ENCODE data around the gene ALDH1A3.
A peak's percentile ranks its signal among the peaks of the same experiment; 100 is the strongest.

The ALDH1A3 gene

DNA sequence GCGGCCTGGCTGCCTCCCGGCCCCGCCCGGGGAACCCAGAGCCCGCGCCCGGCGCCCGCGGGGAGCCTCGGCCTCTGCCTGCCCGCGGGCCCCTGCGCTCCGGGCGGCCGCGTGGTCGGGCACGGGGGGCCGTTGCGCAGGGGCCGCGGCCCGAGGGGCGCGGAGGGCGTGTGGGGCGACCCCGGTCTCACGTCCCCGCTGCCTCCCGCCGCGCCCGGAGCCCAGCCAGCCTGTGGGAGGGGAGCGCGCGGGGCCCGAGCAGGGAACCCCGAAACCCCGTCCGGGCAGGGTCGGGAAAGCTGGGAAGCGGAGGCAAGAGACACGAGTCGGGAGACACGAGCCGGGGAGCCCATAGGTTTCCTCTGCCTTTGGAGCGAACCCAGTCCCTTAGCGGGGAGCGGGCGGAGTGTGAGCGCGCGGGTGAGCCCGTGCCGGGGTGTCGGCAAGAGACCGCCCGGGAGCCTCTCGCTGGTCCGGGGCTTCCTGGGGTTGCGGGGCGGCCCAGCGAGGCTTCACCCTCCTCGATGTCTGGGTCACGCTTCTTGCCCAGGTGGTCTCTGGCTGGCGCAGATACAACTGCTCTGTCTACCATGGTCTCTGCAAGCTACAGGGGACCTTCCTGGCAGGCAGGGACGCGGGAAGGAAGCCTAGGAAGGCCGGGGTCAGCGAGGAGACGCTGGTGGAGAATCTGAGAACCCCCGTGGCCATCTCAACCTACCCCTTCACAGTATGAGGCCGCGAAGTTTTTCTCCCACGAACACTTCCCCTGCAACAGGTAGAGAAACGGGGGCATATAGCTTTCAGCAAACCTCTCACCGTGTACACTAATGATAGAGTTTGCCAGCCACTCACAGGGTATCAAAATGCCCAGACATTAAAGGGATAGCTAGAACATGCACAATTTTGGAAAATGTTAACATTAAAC lies 40.1 kb downstream of the ALDH1A3 start:
- H3K4me1 Mint-ChIP-seq, result peaks cover 18% of the 10 kb centered on the region
- peak; percentile 29 for ATAC-seq (replicated peaks; ENCODE audit: extremely low read depth, poor library complexity, severe bottlenecking)

DNA sequence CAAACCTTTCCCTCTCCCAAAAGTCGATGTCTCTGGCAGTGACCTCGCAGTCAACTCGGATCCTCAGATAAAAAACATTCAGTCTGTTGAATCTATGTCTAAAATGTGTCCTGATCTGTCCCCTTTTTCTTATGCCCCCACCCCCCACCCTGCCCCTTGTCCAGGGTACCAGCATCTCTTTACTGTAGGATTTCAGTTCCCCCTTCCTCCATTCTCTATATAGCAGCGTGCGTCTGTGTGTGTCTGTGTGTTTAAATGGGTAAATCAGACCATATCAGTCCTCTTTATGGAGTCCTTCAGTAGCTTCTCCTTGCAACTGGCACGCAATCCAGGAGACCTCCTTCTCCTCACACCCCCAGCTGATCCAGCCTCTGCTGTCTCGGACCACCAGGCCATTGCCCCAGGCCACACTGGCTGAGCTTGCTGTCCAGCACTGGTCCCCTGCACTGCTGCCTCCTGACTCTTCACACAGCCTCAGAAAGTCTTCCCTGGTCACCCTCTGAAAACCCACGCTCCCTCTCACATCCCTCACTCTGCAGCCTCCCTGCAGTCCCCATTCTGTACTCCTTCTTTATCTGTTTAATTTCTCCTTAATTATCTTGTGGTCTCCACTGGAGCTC lies 41.0 kb downstream of the ALDH1A3 start:
- Mint-ChIP-seq H3K4me1 (peaks cover 18% of the 10 kb centered on the region), H3K27me3 (peaks cover 71% of the 10 kb centered on the region), H3K9me3 (no peaks in the 10 kb centered on the region), H3K4me3 (peak overlapping the region; percentile 36), H3K36me3 (ENCODE audit: insufficient read depth) (no peaks in the 10 kb centered on the region), H3K27ac (ENCODE audit: low read depth) (no peak overlapping the region)
- DNase-seq (ENCODE audit: low spot score in 2 of 2), result no peak
- no peak for ATAC-seq (replicated peaks; ENCODE audit: extremely low read depth, poor library complexity, severe bottlenecking)

More for the DNA sequence above, 40.1 kb downstream of the ALDH1A3 start:
- Mint-ChIP-seq H3K9me3 (no peaks in the 10 kb centered on the region), H3K27me3 (peaks cover 76% of the 10 kb centered on the region), H3K4me3 (peak overlapping the region; percentile 36), H3K36me3 (ENCODE audit: insufficient read depth) (no peaks in the 10 kb centered on the region), H3K27ac (ENCODE audit: low read depth) (no peak overlapping the region)
- DNase-seq (ENCODE audit: low spot score in 2 of 2), result no peak

GRCh38 chr15:100922192-100923040 lies 42.8 kb downstream of the ALDH1A3 start:
- H3K27ac Mint-ChIP-seq (ENCODE audit: low read depth), result no peak overlapping the region
- H3K9me3 Mint-ChIP-seq, result no peaks in the 10 kb centered on the region
- no peak for DNase-seq (ENCODE audit: low spot score in 2 of 2)
- peaks cover 18% of the 10 kb centered on the region for H3K4me1 Mint-ChIP-seq
- no peaks in the 10 kb centered on the region for H3K36me3 Mint-ChIP-seq (ENCODE audit: insufficient read depth)
- ATAC-seq (replicated peaks; ENCODE audit: extremely low read depth, poor library complexity, severe bottlenecking), result no peak
- peaks cover 60% of the 10 kb centered on the region for H3K27me3 Mint-ChIP-seq
- H3K4me3 Mint-ChIP-seq, result no peak overlapping the region

- peaks cover 55% of the 10 kb centered on the region for H3K27me3 Mint-ChIP-seq
- peaks cover 18% of the 10 kb centered on the region for H3K4me1 Mint-ChIP-seq
- H3K36me3 Mint-ChIP-seq (ENCODE audit: insufficient read depth), result no peaks in the 10 kb centered on the region
- no peak overlapping the region for H3K4me3 Mint-ChIP-seq
- no peak overlapping the region for H3K27ac Mint-ChIP-seq (ENCODE audit: low read depth)
- ATAC-seq (replicated peaks; ENCODE audit: extremely low read depth, poor library complexity, severe bottlenecking) (no peak), DNase-seq (ENCODE audit: low spot score in 2 of 2) (no peak)
- H3K9me3 Mint-ChIP-seq, result no peaks in the 10 kb centered on the region
Measured at GRCh38 chr15:100923076-100923475, 43.4 kb downstream of the ALDH1A3 start.

GRCh38 chr15:100923902-100924301 lies 44.3 kb downstream of the ALDH1A3 start:
- Mint-ChIP-seq H3K27ac (ENCODE audit: low read depth) (no peak overlapping the region), H3K27me3 (peaks cover 55% of the 10 kb centered on the region)

GRCh38 chr15:100924436-100924835 lies 44.8 kb downstream of the ALDH1A3 start:
- no peak overlapping the region for H3K27ac Mint-ChIP-seq (ENCODE audit: low read depth)
- H3K9me3 Mint-ChIP-seq, result no peaks in the 10 kb centered on the region
- ATAC-seq (replicated peaks; ENCODE audit: extremely low read depth, poor library complexity, severe bottlenecking) (no peak), DNase-seq (ENCODE audit: low spot score in 2 of 2) (no peak)
- H3K36me3 Mint-ChIP-seq (ENCODE audit: insufficient read depth), result peaks cover 1% of the 10 kb centered on the region
- H3K4me1 Mint-ChIP-seq, result peaks cover 10% of the 10 kb centered on the region
- peaks cover 60% of the 10 kb centered on the region for H3K27me3 Mint-ChIP-seq
- no peak overlapping the region for H3K4me3 Mint-ChIP-seq

More at GRCh38 chr15:100923902-100924301, 44.3 kb downstream of the ALDH1A3 start:
- Mint-ChIP-seq H3K9me3 (no peaks in the 10 kb centered on the region), H3K4me1 (peaks cover 10% of the 10 kb centered on the region), H3K4me3 (no peak overlapping the region), H3K36me3 (ENCODE audit: insufficient read depth) (peaks cover 1% of the 10 kb centered on the region)
- ATAC-seq (replicated peaks; ENCODE audit: extremely low read depth, poor library complexity, severe bottlenecking), result no peak
- no peak for DNase-seq (ENCODE audit: low spot score in 2 of 2)

DNA sequence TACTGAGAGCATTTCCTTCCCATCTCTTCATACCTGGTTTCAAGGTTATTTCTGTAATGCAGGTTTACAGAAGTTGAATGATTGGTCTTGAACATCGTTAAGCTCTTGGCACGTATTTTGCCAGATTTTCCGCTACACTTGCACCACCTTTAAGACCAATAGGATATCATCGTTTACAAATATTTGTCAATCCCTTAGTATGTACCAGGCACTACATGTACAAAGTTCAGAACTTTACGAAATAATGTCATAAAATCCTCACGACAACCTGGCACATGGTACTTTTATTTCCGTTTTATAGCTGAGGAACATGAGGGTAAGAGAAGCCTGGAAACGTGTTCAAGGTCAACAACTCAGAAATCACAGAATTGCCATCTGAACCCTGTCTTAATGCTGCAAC lies 45.8 kb downstream of the ALDH1A3 start:
- Mint-ChIP-seq H3K4me1 (peaks cover 10% of the 10 kb centered on the region), H3K36me3 (ENCODE audit: insufficient read depth) (peaks cover 1% of the 10 kb centered on the region), H3K4me3 (no peak overlapping the region), H3K27ac (ENCODE audit: low read depth) (no peak overlapping the region), H3K9me3 (no peaks in the 10 kb centered on the region), H3K27me3 (peaks cover 56% of the 10 kb centered on the region)
- ATAC-seq (replicated peaks; ENCODE audit: extremely low read depth, poor library complexity, severe bottlenecking) (no peak), DNase-seq (ENCODE audit: low spot score in 2 of 2) (no peak)

DNA sequence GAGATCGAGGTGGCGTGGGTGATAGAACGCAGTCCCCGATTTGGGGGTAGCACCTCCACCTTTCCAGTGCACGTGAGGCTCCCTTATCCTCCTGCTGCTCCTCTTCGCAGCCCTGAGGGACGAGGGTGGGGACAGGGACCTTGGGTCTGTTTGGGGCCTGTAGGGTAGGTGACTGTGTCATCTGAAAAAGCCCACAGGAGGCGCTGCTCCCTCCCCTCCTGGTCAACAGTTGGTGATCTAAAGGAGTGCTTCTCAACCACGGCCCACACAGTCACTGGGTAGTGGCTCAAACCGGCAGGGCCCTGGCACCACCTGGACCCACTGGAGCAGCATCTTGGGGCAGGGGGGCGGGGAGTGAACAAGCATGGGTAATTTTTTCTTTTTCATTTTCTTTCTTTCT lies 46.6 kb downstream of the ALDH1A3 start:
- peaks cover 10% of the 10 kb centered on the region for H3K4me1 Mint-ChIP-seq
- ATAC-seq (replicated peaks; ENCODE audit: extremely low read depth, poor library complexity, severe bottlenecking), result no peak
- no peak overlapping the region for H3K27ac Mint-ChIP-seq (ENCODE audit: low read depth)
- no peak overlapping the region for H3K4me3 Mint-ChIP-seq
- DNase-seq (ENCODE audit: low spot score in 2 of 2), result no peak
- H3K36me3 Mint-ChIP-seq (ENCODE audit: insufficient read depth), result peaks cover 1% of the 10 kb centered on the region
- H3K27me3 Mint-ChIP-seq, result peaks cover 53% of the 10 kb centered on the region
- no peaks in the 10 kb centered on the region for H3K9me3 Mint-ChIP-seq

- H3K4me3 Mint-ChIP-seq, result no peak overlapping the region
- H3K4me1 Mint-ChIP-seq, result peaks cover 7% of the 10 kb centered on the region
- DNase-seq (ENCODE audit: low spot score in 2 of 2) (no peak), ATAC-seq (replicated peaks; ENCODE audit: extremely low read depth, poor library complexity, severe bottlenecking) (no peak)
- no peaks in the 10 kb centered on the region for H3K9me3 Mint-ChIP-seq
- H3K27ac Mint-ChIP-seq (ENCODE audit: low read depth), result no peak overlapping the region
- peaks cover 3% of the 10 kb centered on the region for H3K36me3 Mint-ChIP-seq (ENCODE audit: insufficient read depth)
- H3K27me3 Mint-ChIP-seq, result peaks cover 53% of the 10 kb centered on the region
Measured at GRCh38 chr15:100926971-100927756, 47.5 kb downstream of the ALDH1A3 start.

DNA sequence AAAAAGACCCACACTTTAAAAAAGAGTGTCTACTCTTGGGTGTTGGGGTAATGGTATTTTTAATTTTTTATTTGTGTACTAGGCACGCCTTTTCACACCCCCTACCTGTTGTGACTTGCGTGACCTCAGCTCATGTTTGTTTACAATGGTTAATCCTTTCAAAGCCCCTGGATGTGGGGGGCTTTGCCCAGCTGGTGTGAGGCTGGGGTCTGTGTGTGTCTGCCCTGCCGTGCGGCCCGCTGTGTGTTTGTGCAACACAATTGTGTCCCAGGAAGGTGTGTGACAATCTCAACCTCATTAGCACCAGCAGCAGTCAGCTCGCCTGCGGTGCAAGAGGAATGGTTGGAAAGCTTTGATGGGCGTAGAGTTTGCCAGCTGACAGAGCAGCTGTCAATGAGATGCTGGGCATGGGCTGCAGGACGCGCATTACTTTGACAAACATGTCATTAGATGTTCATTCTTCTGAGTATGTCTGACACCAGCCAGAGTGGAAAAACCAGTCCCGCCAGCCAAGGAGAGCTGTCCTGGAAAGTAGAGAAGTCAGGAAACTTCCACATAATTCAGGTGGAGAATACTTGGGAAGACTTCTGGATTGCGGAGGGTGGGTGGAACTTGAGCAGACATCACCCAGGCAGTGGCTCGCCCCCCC lies 49.1 kb downstream of the ALDH1A3 start:
- Mint-ChIP-seq H3K27ac (ENCODE audit: low read depth) (no peak overlapping the region), H3K4me3 (no peak overlapping the region), H3K36me3 (ENCODE audit: insufficient read depth) (peaks cover 3% of the 10 kb centered on the region), H3K9me3 (no peaks in the 10 kb centered on the region), H3K27me3 (peaks cover 53% of the 10 kb centered on the region), H3K4me1 (peaks cover 7% of the 10 kb centered on the region)
- DNase-seq (ENCODE audit: low spot score in 2 of 2) (no peak), ATAC-seq (replicated peaks; ENCODE audit: extremely low read depth, poor library complexity, severe bottlenecking) (no peak)

- ATAC-seq (replicated peaks; ENCODE audit: extremely low read depth, poor library complexity, severe bottlenecking) (no peak), DNase-seq (ENCODE audit: low spot score in 2 of 2) (no peak)
- H3K4me1 Mint-ChIP-seq, result peaks cover 7% of the 10 kb centered on the region
- peaks cover 3% of the 10 kb centered on the region for H3K36me3 Mint-ChIP-seq (ENCODE audit: insufficient read depth)
- no peak overlapping the region for H3K27ac Mint-ChIP-seq (ENCODE audit: low read depth)
- H3K9me3 Mint-ChIP-seq, result no peaks in the 10 kb centered on the region
- no peak overlapping the region for H3K4me3 Mint-ChIP-seq
- H3K27me3 Mint-ChIP-seq, result peaks cover 46% of the 10 kb centered on the region
Measured at GRCh38 chr15:100929641-100930042, 50.0 kb downstream of the ALDH1A3 start.

Measured in central memory CD8-positive, alpha-beta T cell (primary cell).